ENCODE data around the gene KLHL1.

The KLHL1 gene

GRCh38 chr13:70022646-70023045 is 85.6 kb downstream of the KLHL1 start:
- no peak for DNase-seq (ENCODE audit: extremely low read depth, low read depth)
- H3K4me3 ChIP-seq (replicated peaks; ENCODE audit: low read depth, low read length): no peak overlapping the region
- TF ChIP-seq CTCF (IDR thresholded peaks at IDR 0.05; ENCODE audit: low read depth, low read length, missing control alignments): no peak

GRCh38 chr13:70016116-70016515 is 92.1 kb downstream of the KLHL1 start:
- no peak for TF ChIP-seq CTCF (IDR thresholded peaks at IDR 0.05; ENCODE audit: low read depth, low read length, missing control alignments)
- no peak for DNase-seq (ENCODE audit: extremely low read depth, low read depth)
- H3K4me3 ChIP-seq (replicated peaks; ENCODE audit: low read depth, low read length): no peak overlapping the region

GRCh38 chr13:70014337-70014736 is 93.9 kb downstream of the KLHL1 start:
- H3K4me3 ChIP-seq (replicated peaks; ENCODE audit: low read depth, low read length): no peak overlapping the region
- no peak for TF ChIP-seq CTCF (IDR thresholded peaks at IDR 0.05; ENCODE audit: low read depth, low read length, missing control alignments)
- DNase-seq (ENCODE audit: extremely low read depth, low read depth): no peak

- no peak for DNase-seq (ENCODE audit: extremely low read depth, low read depth)
- H3K4me3 ChIP-seq (replicated peaks; ENCODE audit: low read depth, low read length): no peak overlapping the region
- TF ChIP-seq CTCF (IDR thresholded peaks at IDR 0.05; ENCODE audit: low read depth, low read length, missing control alignments): no peak
These were observed 108.4 kb downstream of the KLHL1 start for GRCh38 chr13:69999875-70000274.

- no peak overlapping the region for H3K4me3 ChIP-seq (replicated peaks; ENCODE audit: low read depth, low read length)
- DNase-seq (ENCODE audit: extremely low read depth, low read depth): no peak
- no peak for TF ChIP-seq CTCF (IDR thresholded peaks at IDR 0.05; ENCODE audit: low read depth, low read length, missing control alignments)
These were observed 111.2 kb downstream of the KLHL1 start for GRCh38 chr13:69997061-69997460.

GRCh38 chr13:69980799-69981198 is 127.5 kb downstream of the KLHL1 start:
- no peak overlapping the region for H3K4me3 ChIP-seq (replicated peaks; ENCODE audit: low read depth, low read length)
- no peak for DNase-seq (ENCODE audit: extremely low read depth, low read depth)
- TF ChIP-seq CTCF (IDR thresholded peaks at IDR 0.05; ENCODE audit: low read depth, low read length, missing control alignments): no peak

GRCh38 chr13:69975496-69975895 is 132.8 kb downstream of the KLHL1 start:
- no peak overlapping the region for H3K4me3 ChIP-seq (replicated peaks; ENCODE audit: low read depth, low read length)
- DNase-seq (ENCODE audit: extremely low read depth, low read depth): no peak
- TF ChIP-seq CTCF (IDR thresholded peaks at IDR 0.05; ENCODE audit: low read depth, low read length, missing control alignments): no peak

Measured in HFF-Myc (cell line).